Fibroblast of gingiva (primary cell): Measurements from ENCODE around the gene PTPRD.
"Not testable (repeated sequence)": the region's sequence is repeated elsewhere in the genome, so short reads cannot be mapped to it uniquely, and the experiment has no call there.

ENCODE experiments used
- DNase-seq: peaks from one replicate; pipeline ENCODE4 v3.0.0-alpha.2; 2011; ENCODE audit warnings: low read depth

Gene PTPRD

GRCh38 chr9:8724284-8725018, 1888.4 kb downstream of the PTPRD start:
- DNase-seq = no peak

DNA sequence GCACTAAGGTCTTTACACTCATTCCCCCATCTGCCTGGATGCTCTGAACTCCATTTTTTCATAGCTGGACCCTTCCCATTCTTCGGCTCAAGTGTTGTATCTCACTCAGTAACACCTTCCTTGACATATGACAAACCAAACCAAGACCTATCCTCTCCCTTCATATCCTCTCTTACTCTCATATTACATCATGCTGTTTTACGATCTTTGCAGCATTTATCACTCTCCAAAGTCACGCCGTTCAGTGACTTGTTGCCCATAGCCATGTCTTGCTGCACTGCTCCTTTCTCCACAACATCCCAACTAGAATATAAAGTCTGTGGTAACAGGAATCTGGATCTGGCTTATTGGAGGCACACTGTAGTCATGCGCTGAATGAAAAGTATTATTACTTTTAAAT, 1889.6 kb downstream of the PTPRD start:
- no peak for DNase-seq

- no peak for DNase-seq
These were observed 1892.8 kb downstream of the PTPRD start for GRCh38 chr9:8719833-8720486.

DNA sequence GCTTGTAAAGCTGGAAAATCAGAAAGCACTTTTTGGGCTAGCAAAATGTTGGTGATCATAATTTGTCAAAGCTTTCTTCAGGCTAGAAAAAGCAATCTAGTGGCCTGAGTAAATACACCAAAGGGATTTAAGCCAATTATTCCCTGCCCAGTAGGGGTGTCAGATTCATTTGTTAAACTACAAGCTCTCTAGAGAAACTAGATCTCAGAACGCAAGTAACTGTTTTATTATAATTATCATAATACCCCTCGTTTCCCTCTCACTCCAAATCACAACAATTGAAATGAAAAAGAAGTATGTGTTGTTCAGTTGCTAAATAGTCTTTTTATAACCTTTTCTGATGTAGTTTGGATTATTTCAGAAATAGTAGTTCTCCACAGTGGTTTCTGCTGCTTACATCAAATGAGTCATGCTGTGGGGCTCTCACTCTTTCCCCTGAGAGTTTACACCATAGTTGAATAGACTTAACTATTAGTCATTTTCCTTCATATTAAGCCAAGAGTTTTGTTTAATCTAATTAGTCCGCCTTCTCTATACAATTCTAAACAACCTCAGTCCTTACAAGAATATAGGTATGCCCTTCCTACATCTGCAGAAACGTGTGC, 1894.6 kb downstream of the PTPRD start:
- peak; percentile 62 for DNase-seq

GRCh38 chr9:8717146-8717545, 1895.7 kb downstream of the PTPRD start:
- no peak for DNase-seq

GRCh38 chr9:8715788-8716187, 1897.0 kb downstream of the PTPRD start:
- DNase-seq = no peak

DNA sequence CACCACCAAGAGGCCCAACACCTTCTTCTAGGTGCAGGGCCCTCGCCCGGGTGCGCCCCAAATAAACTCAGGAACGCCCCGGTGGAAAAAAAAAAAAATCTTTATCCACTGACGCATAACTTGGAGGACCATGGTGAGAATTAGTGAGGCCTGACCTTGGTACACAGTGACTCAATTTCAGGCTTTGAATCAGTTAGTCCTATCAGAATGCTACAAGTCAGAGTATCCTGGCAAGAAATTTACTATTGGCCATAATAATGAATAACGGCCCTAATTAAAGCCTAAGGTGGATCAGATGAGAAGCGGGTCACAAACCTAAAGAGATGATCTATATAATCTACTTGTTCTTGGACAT, 1899.0 kb downstream of the PTPRD start:
- DNase-seq = no peak

GRCh38 chr9:8713149-8713810, 1899.5 kb downstream of the PTPRD start:
- DNase-seq = no peak

GRCh38 chr9:8709731-8710130, 1903.1 kb downstream of the PTPRD start:
- no peak for DNase-seq

- DNase-seq = no peak
These were observed 1904.1 kb downstream of the PTPRD start for GRCh38 chr9:8708728-8709127.

DNA sequence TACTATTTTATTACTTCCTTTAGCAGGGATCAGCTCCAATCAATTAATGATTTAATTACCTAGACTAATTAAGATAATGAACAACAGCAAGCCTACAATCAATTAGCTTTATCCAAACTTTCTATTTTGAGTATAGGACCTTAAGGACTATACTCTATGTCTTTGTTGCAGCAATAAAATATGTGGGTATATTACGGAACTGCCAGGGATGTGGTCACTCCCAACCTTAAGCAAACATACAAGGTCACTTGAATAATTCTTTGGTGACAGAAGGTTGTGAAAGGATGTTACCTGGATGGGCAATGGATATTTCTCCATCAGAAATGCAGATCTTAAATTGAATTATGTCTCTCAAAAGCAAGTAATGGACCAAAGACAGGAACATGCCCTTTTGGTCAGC, 1905.8 kb downstream of the PTPRD start:
- DNase-seq = no peak

GRCh38 chr9:8706531-8706930, 1906.3 kb downstream of the PTPRD start:
- DNase-seq = no peak

GRCh38 chr9:8705861-8706260, 1906.9 kb downstream of the PTPRD start:
- DNase-seq = no peak

GRCh38 chr9:8703904-8704303, 1908.9 kb downstream of the PTPRD start:
- no peak for DNase-seq

- no peak for DNase-seq
These were observed 1910.9 kb downstream of the PTPRD start for GRCh38 chr9:8701904-8702303.

DNA sequence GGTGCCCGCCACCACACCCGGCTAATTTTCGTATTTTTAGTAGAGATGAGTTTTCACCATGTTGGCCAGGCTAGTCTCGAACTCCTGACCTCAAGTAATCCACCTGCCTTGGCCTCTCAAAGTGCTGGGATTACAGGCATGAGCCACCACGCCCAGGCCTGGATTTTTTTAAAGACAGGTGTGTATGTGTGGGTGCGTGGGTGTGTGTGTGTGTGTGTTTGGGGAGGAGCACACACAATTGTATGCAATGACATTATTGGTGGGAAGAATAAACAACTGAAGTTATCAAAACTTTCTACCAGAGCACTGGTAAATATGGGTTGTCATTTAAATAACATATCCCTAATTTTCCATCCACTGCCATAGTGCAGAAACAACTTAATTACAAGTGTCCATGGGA, 1915.2 kb downstream of the PTPRD start:
- not testable (repeated sequence) for DNase-seq

GRCh38 chr9:8696516-8696915, 1916.3 kb downstream of the PTPRD start:
- DNase-seq = no peak

DNA sequence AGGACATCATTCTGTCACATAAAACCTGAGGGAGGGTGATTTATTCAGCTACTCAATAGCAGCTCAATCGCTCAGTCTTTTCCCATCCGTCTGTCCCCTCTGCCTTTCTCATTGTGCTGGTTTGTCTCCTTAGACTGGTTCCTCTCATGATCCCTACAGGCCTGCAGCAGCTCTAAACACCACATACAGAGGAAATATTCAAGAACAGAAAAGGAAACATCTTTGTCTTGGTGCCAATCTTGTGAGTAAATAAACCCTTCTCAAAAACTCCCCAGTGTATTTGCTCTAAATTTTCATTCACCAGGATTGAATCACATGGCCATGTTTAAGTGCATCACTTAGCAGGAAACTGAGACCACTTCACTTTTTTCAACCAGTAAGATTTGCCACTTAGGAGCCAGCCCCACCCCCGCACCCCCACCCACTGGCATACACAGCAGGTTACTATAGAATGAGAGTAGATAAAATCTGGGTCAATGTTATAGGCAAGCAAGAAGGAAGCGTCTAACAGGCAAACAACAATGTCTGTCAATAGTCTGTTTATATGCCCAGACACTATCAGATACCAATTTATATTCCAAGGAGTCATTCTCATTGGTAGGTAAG, 1917.7 kb downstream of the PTPRD start:
- no peak for DNase-seq

DNA sequence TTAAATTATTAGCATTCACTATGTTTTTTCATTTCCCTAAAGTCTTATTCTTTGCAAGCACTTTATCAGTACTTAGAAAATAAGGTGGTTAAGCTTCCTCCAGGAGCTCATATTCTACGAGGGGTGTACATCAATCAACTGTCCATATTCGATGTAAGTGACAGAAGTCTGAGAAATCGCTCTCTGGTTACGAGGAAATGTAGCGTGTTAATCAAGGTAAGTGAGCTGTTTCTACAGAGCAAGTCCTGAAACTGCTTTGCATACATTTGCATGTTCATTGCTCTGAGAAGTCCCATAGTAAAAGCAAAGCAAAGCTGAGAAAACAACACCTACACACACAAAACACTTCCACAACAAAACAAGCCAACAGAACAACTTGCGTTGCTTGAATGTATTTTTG, 1919.3 kb downstream of the PTPRD start:
- no peak for DNase-seq

- no peak for DNase-seq
These were observed 1926.3 kb downstream of the PTPRD start for GRCh38 chr9:8686516-8686915.

- DNase-seq = no peak
These were observed 1927.0 kb downstream of the PTPRD start for GRCh38 chr9:8685825-8686224.

GRCh38 chr9:8684978-8685708, 1927.7 kb downstream of the PTPRD start:
- DNase-seq = no peak
